IMR-90 (cell line): Measurements from ENCODE around the gene ASTE1. TPM values are rescaled to one million over a fixed set of nuclear protein-coding genes. Genes with fewer than 3 reads are reported as not detected.

Experiments
- ATAC-seq: fragments of 200-7000 bp; cut with Tn5 transposase; 2 replicates; pipeline ENCODE4 v1.9.1; 2020; ENCODE audit warnings: low read depth, mild to moderate bottlenecking, moderate library complexity
- BruUV-seq: library from RNA; stranded (reverse); fragments of 400-500 nt; replicated peaks from 2 replicates; lab custom pipeline; 2021; lab: Mats Ljungman, UMichigan
- CTCF ChIA-PET: fragments of 300-600 bp; formaldehyde crosslinking; extraction: SDS; loops from one replicate; lab custom pipeline; 2021; ENCODE audit warnings: antibody characterized with exemption; lab: Yijun Ruan, JAX
- POLR2A ChIA-PET: fragments of 300-600 bp; sonication (Branson Sonifier 250); formaldehyde crosslinking; loops from one replicate; lab custom pipeline; 2022; ENCODE audit warnings: antibody characterized with exemption; ENCODE audit not compliant: unreplicated experiment; lab: Charles Lee
- DNase-seq: peaks from one replicate; pipeline ENCODE4 v3.0.0; 2013
- H2AFZ ChIP-seq: replicated peaks from 2 replicates; pipeline ENCODE3; 2013; ENCODE audit warnings: low read length, mild to moderate bottlenecking; ENCODE audit not compliant: poor library complexity
- H2AK5ac ChIP-seq: 2 replicates; pipeline ENCODE4 v1.6.1; 2013; ENCODE audit warnings: low read depth, low read length, inconsistent platforms
- H2AK9ac ChIP-seq: replicated peaks from 2 replicates; pipeline ENCODE3; 2013; ENCODE audit warnings: mild to moderate bottlenecking, low read depth, low read length, moderate library complexity; ENCODE audit not compliant: poor library complexity
- H2BK120ac ChIP-seq: 2 replicates; pipeline ENCODE4 v1.6.1; 2013; ENCODE audit warnings: low read depth, low read length, inconsistent platforms
- H2BK15ac ChIP-seq: 3 replicates; pipeline ENCODE4 v1.6.1; 2013; ENCODE audit warnings: low read depth, low read length, inconsistent platforms
- H2BK20ac ChIP-seq: 2 replicates; pipeline ENCODE4 v1.6.1; 2013; ENCODE audit warnings: low read depth, mild to moderate bottlenecking, inconsistent platforms, low read length, moderate library complexity
- H2BK5ac ChIP-seq: 2 replicates; pipeline ENCODE4 v1.6.1; 2013; ENCODE audit warnings: mild to moderate bottlenecking, low read depth, low read length, inconsistent platforms; ENCODE audit not compliant: poor library complexity, severe bottlenecking
- H3K14ac ChIP-seq: replicated peaks from 2 replicates; pipeline ENCODE4 v1.6.1; 2013; ENCODE audit warnings: low read depth, low read length, inconsistent platforms
- H3K18ac ChIP-seq: 2 replicates; pipeline ENCODE4 v1.6.1; 2013; ENCODE audit warnings: low read depth, low read length, control low read depth
- H3K23ac ChIP-seq: 2 replicates; pipeline ENCODE4 v1.6.1; 2013; ENCODE audit warnings: low read depth, low read length, inconsistent platforms
- H3K27ac ChIP-seq: 2 replicates; pipeline ENCODE4 v1.5.1; 2013; ENCODE audit warnings: mild to moderate bottlenecking, control low read depth, low read length; ENCODE audit not compliant: insufficient read depth
- H3K27me3 ChIP-seq: 2 replicates; pipeline ENCODE4 v1.6.1; 2013; ENCODE audit warnings: low read length; ENCODE audit not compliant: control insufficient read depth, insufficient read depth
- H3K36me3 ChIP-seq: 2 replicates; pipeline ENCODE4 v1.6.1; 2013; ENCODE audit warnings: low read length, mixed read lengths; ENCODE audit not compliant: control insufficient read depth, insufficient read depth
- H3K4ac ChIP-seq: 2 replicates; pipeline ENCODE4 v1.6.1; 2013; ENCODE audit warnings: low read depth, low read length, inconsistent platforms
- H3K4me1 ChIP-seq: 2 replicates; pipeline ENCODE4 v1.6.1; 2013; ENCODE audit warnings: low read length, mixed read lengths; ENCODE audit not compliant: control insufficient read depth, insufficient read depth
- H3K4me2 ChIP-seq: 2 replicates; pipeline ENCODE4 v1.6.1; 2013; ENCODE audit warnings: low read depth, mild to moderate bottlenecking, control low read depth, low read length, moderate library complexity
- H3K4me3 ChIP-seq: 2 replicates; pipeline ENCODE4 v1.5.1; 2013; ENCODE audit warnings: low read depth, mild to moderate bottlenecking, control low read depth, low read length, moderate library complexity; ENCODE audit not compliant: insufficient read depth
- H3K56ac ChIP-seq: 2 replicates; pipeline ENCODE4 v1.6.1; 2013; ENCODE audit warnings: low read length, inconsistent platforms; ENCODE audit not compliant: insufficient read depth; ENCODE audit errors: extremely low read depth
- H3K79me1 ChIP-seq, 2 experiments: 2 replicates each; pipeline ENCODE4 v1.6.1; 2013; ENCODE audit warnings: low read length in 2 of 2, inconsistent platforms in 1 of 2, low read depth in 1 of 2
- H3K9ac ChIP-seq: 2 replicates; pipeline ENCODE4 v1.6.1; 2013; ENCODE audit warnings: low read depth, low read length, control low read depth
- H3K9me1 ChIP-seq: 2 replicates; pipeline ENCODE4 v1.6.1; 2013; ENCODE audit warnings: low read length, inconsistent platforms; ENCODE audit not compliant: insufficient read depth
- H3K9me3 ChIP-seq: 2 replicates; pipeline ENCODE4 v1.6.1; 2013; ENCODE audit warnings: low read length; ENCODE audit not compliant: control insufficient read depth, insufficient read depth
- H4K20me1 ChIP-seq: 2 replicates; pipeline ENCODE4 v1.6.1; 2013; ENCODE audit warnings: low read length, inconsistent platforms; ENCODE audit not compliant: insufficient read depth
- H4K5ac ChIP-seq: 2 replicates; pipeline ENCODE4 v1.6.1; 2013; ENCODE audit warnings: mild to moderate bottlenecking, low read depth, low read length, control low read depth
- H4K8ac ChIP-seq, 2 experiments: 2 replicates each; pipeline ENCODE4 v1.6.1; 2013; ENCODE audit warnings: low read depth in 2 of 2, low read length in 2 of 2, control low read depth in 1 of 2, inconsistent platforms in 1 of 2
- H4K91ac ChIP-seq: 2 replicates; pipeline ENCODE4 v1.6.1; 2013; ENCODE audit warnings: low read depth, low read length, inconsistent platforms; ENCODE audit not compliant: insufficient read depth
- BHLHE40 ChIP-seq: fragments of 150-350 bp; IDR thresholded peaks from 2 replicates; pipeline ENCODE4 v1.6.1; 2016; ENCODE audit warnings: mild to moderate bottlenecking, low read depth, low read length
- CEBPB ChIP-seq: IDR thresholded peaks from 2 replicates; pipeline ENCODE4 v1.6.1; 2012; ENCODE audit warnings: low read depth, low read length, improper control_type of control experiment
- CHD1 ChIP-seq: IDR thresholded peaks from 2 replicates; pipeline ENCODE4 v1.6.1; 2012; ENCODE audit warnings: low read depth, low read length, improper control_type of control experiment
- FOS ChIP-seq: fragments of 150-350 bp; IDR thresholded peaks from 2 replicates; pipeline ENCODE4 v1.6.1; 2016; ENCODE audit warnings: low read depth, low read length
- MAFK ChIP-seq: IDR thresholded peaks from 2 replicates; pipeline ENCODE4 v1.6.1; 2012; ENCODE audit warnings: low read depth, low read length, improper control_type of control experiment
- MAZ ChIP-seq: IDR thresholded peaks from 2 replicates; pipeline ENCODE4 v1.6.1; 2012; ENCODE audit warnings: low read depth, mild to moderate bottlenecking, low read length, improper control_type of control experiment, moderate library complexity, borderline replicate concordance
- MXI1 ChIP-seq: IDR thresholded peaks from 2 replicates; pipeline ENCODE4 v1.6.1; 2012; ENCODE audit warnings: low read depth, mild to moderate bottlenecking, low read length, moderate library complexity, borderline replicate concordance
- NFE2L2 ChIP-seq: fragments of 150-350 bp; IDR thresholded peaks from 2 replicates; pipeline ENCODE4 v1.6.1; 2016; ENCODE audit warnings: low read depth, mild to moderate bottlenecking, low read length
- POLR2A ChIP-seq: IDR thresholded peaks from 2 replicates; pipeline ENCODE4 v1.6.1; 2012; ENCODE audit warnings: mild to moderate bottlenecking, low read depth, low read length
- RAD21 ChIP-seq: IDR thresholded peaks from 2 replicates; pipeline ENCODE4 v1.6.1; 2012; ENCODE audit warnings: low read length, improper control_type of control experiment
- RCOR1 ChIP-seq: IDR thresholded peaks from 2 replicates; pipeline ENCODE4 v1.6.1; 2012; ENCODE audit warnings: mild to moderate bottlenecking, low read length, improper control_type of control experiment; ENCODE audit not compliant: insufficient replicate concordance
- RFX5 ChIP-seq: IDR thresholded peaks from 2 replicates; pipeline ENCODE4 v1.8.0; 2012; ENCODE audit warnings: low read depth, mild to moderate bottlenecking, low read length, moderate library complexity
- SMC3 ChIP-seq: fragments of 150-350 bp; IDR thresholded peaks from 2 replicates; pipeline ENCODE4 v1.6.1; 2016; ENCODE audit warnings: low read depth, mild to moderate bottlenecking, antibody characterized with exemption, low read length, moderate library complexity
- WGBS, 2 experiments: methylation state at CpG; one replicate each; pipeline versions ENCODE4 v1.1.5 to v1.1.7; 2013; ENCODE audit warnings: missing lambda C conversion rate in 2 of 2; ENCODE audit not compliant: insufficient read length in 1 of 2; ENCODE audit errors: extremely low coverage in 2 of 2; 5-methylcytosine and 5-hydroxymethylcytosine counted together
- dilution Hi-C: fragments of 300-500 bp; cut with HindIII; formaldehyde crosslinking; loops from one replicate; pipeline ENCODE4 v1.14.3; 2018; ENCODE audit warnings: low sequenced_read_pairs; ENCODE audit not compliant: unreplicated experiment
- in situ Hi-C: fragments of 300-500 bp; cut with MboI; formaldehyde crosslinking; loops from 3 replicates; pipeline ENCODE4 v1.14.3; 2019; ENCODE audit warnings: low sequenced_read_pairs, inconsistent platforms, mixed read lengths
- intact Hi-C: fragments of 100-400 bp; cut with micrococcal nuclease; formaldehyde crosslinking; loops from 2 replicates; pipeline ENCODE4 v1.10.0; 2022
- polyA plus RNA-seq, 3 experiments: library from polyadenylated mRNA; depleted of rRNA; stranded (reverse); fragments of >200 nt; gene quantifications; 2 replicates each; pipeline ENCODE4 v1.2.3, GENCODE V29; 2012; ENCODE audit warnings: low replicate concordance in 1 of 3
- total RNA-seq: library from RNA; depleted of rRNA; stranded (reverse); fragments of >200 nt; gene quantifications from 2 replicates; pipeline ENCODE4 v1.2.3, GENCODE V29; 2012
- TF ChIP-seq, protein P1 (sequence below): fragments of 150-350 bp; IDR thresholded peaks from 2 replicates; pipeline ENCODE4 v1.6.1; 2016; ENCODE audit warnings: low read depth, mild to moderate bottlenecking, low read length, moderate library complexity, borderline replicate concordance
- TF ChIP-seq, protein P2 (sequence below): conservative IDR thresholded peaks from 2 replicates; pipeline ENCODE4 v1.5.1; 2012; ENCODE audit warnings: mild to moderate bottlenecking, low read depth, low read length, improper control_type of control experiment
- TF ChIP-seq, protein P3 (sequence below): fragments of 150-350 bp; IDR thresholded peaks from 2 replicates; pipeline ENCODE4 v1.6.1; 2017; ENCODE audit warnings: mild to moderate bottlenecking, antibody characterized with exemption, low read length, low read depth

ASTE1 gene
- total and polyA plus RNA-seq, 2 of the 4 experiments (the other 2 are of a cell fraction) = 3.2 to 7.5 TPM

GRCh38 chr3:130963878-130964277 lies 62.7 kb downstream of the ASTE1 start:
- H2AFZ ChIP-seq = no peak overlapping the region
- no peak overlapping the region for H4K91ac ChIP-seq
- H2BK5ac ChIP-seq = peak overlapping the region; percentile 92
- no peak overlapping the region for H3K4me2 ChIP-seq
- no peak overlapping the region for H3K14ac ChIP-seq
- peak overlapping the region; percentile 61; the same call in 1 of the 2 replicates for H3K56ac ChIP-seq
- no peak overlapping the region for H2AK9ac ChIP-seq
- in situ Hi-C loops = loop anchor here (25.0 kb wide), 1 partner anchor 1473 kb away; no protein-coding TSS in a partner anchor
- peaks cover 5% of the 10 kb centered on the region for H3K4me1 ChIP-seq
- WGBS, 2 experiments = 0% methylated on average over 1 of the region's 3 CpGs; no CpG with 5 or more reads in 1 of the 2 experiments
- no peak overlapping the region for H3K23ac ChIP-seq
- DNase-seq (peak; percentile 98), ATAC-seq (peak; percentile 84)
- no peaks in the 10 kb centered on the region for H4K20me1 ChIP-seq
- no peak overlapping the region for H3K4ac ChIP-seq
- dilution Hi-C loops = no loop called here
- TF ChIP-seq NFE2L2 = no peak
- TF ChIP-seq, protein P1, sequence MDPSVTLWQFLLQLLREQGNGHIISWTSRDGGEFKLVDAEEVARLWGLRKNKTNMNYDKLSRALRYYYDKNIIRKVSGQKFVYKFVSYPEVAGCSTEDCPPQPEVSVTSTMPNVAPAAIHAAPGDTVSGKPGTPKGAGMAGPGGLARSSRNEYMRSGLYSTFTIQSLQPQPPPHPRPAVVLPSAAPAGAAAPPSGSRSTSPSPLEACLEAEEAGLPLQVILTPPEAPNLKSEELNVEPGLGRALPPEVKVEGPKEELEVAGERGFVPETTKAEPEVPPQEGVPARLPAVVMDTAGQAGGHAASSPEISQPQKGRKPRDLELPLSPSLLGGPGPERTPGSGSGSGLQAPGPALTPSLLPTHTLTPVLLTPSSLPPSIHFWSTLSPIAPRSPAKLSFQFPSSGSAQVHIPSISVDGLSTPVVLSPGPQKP = no peak
- no peak for TF ChIP-seq RFX5
- peak; percentile 58 for TF ChIP-seq MAFK
- no peak for TF ChIP-seq RCOR1
- TF ChIP-seq MAZ = no peak
- TF ChIP-seq, protein P2, sequence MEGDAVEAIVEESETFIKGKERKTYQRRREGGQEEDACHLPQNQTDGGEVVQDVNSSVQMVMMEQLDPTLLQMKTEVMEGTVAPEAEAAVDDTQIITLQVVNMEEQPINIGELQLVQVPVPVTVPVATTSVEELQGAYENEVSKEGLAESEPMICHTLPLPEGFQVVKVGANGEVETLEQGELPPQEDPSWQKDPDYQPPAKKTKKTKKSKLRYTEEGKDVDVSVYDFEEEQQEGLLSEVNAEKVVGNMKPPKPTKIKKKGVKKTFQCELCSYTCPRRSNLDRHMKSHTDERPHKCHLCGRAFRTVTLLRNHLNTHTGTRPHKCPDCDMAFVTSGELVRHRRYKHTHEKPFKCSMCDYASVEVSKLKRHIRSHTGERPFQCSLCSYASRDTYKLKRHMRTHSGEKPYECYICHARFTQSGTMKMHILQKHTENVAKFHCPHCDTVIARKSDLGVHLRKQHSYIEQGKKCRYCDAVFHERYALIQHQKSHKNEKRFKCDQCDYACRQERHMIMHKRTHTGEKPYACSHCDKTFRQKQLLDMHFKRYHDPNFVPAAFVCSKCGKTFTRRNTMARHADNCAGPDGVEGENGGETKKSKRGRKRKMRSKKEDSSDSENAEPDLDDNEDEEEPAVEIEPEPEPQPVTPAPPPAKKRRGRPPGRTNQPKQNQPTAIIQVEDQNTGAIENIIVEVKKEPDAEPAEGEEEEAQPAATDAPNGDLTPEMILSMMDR = no peak
- peak; percentile 38; the same call in 1 of the 2 replicates for TF ChIP-seq BHLHE40
- TF ChIP-seq CHD1 = no peak
- peak; percentile 97 for TF ChIP-seq CEBPB
- no peak for TF ChIP-seq RAD21
- no peak for TF ChIP-seq MXI1
- no peak for TF ChIP-seq POLR2A
- peak; percentile 91 for TF ChIP-seq FOS
- TF ChIP-seq SMC3 = no peak
- TF ChIP-seq, protein P3, sequence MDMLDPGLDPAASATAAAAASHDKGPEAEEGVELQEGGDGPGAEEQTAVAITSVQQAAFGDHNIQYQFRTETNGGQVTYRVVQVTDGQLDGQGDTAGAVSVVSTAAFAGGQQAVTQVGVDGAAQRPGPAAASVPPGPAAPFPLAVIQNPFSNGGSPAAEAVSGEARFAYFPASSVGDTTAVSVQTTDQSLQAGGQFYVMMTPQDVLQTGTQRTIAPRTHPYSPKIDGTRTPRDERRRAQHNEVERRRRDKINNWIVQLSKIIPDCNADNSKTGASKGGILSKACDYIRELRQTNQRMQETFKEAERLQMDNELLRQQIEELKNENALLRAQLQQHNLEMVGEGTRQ = no peak
- ChIA-PET POLR2A (interaction anchor here (0.6 kb wide), 1 partner anchor 726 kb away, joined by 3 read pairs; no protein-coding TSS in a partner anchor), CTCF (interaction anchor here (1.0 to 1.1 kb wide), 2 partner anchors 15 to 71 kb away, joined by 3 to 4 read pairs; no protein-coding TSS in a partner anchor)
- no peak overlapping the region for H3K18ac ChIP-seq
- H2BK120ac ChIP-seq = no peak overlapping the region
- BruUV-seq = no TSS peak
- peaks cover 5% of the 10 kb centered on the region for H3K36me3 ChIP-seq
- H2BK20ac ChIP-seq = no peak overlapping the region
- H3K27ac ChIP-seq = peak overlapping the region; percentile 64; the same call in 1 of the 2 replicates
- peaks cover 5 to 10% of the 10 kb centered on the region in 2 experiments; a peak in 3 of 4 replicates for H3K79me1 ChIP-seq
- no peak overlapping the region; the same call in 2 of the 3 replicates for H2BK15ac ChIP-seq
- H2AK5ac ChIP-seq = no peak overlapping the region
- peak overlapping the region in 1 of 2 experiments; percentile 41; a peak in 1 of 4 replicates for H4K8ac ChIP-seq
- H4K5ac ChIP-seq = no peak overlapping the region
- H3K9me3 ChIP-seq = no peaks in the 10 kb centered on the region
- no peaks in the 10 kb centered on the region for H3K27me3 ChIP-seq
- intact Hi-C loops = loop anchor here (10.0 kb wide), 1 partner anchor 389 kb away; no protein-coding TSS in a partner anchor
- H3K4me3 ChIP-seq = no peak overlapping the region
- peaks cover 3% of the 10 kb centered on the region; the same call in 1 of the 2 replicates for H3K9me1 ChIP-seq
- no peak overlapping the region for H3K9ac ChIP-seq
